Measurements from ENCODE around the gene ROBO2. TPM values are rescaled to one million over a fixed set of nuclear protein-coding genes. Genes with fewer than 3 reads are reported as not detected.

The ROBO2 gene
- total and polyA plus RNA-seq, 4 donors, result 0.30 to 72.4 (median 3.3) TPM

- no peak overlapping the region for H3K9ac ChIP-seq (ENCODE audit: insufficient read depth in 1 of 2, low read length in 2 of 2)
- H3K9me3 ChIP-seq (ENCODE audit: control insufficient read depth in 4 of 4, insufficient read depth in 3 of 4, low read length in 3 of 4), result no peaks in the 10 kb centered on the region
- H3K27me3 ChIP-seq (ENCODE audit: control insufficient read depth in 3 of 3, insufficient read depth in 3 of 3, low read length in 2 of 3), result peaks cover 0 to 4% (median 0%) of the 10 kb centered on the region in 3 donors
- H3K27ac ChIP-seq (ENCODE audit: low read depth in 1 of 2, low read length in 1 of 2), result no peak overlapping the region
- no peak overlapping the region for H3K4me3 ChIP-seq
- 91 to 92% methylated on average over 1 of the region's 1 CpG for WGBS, 2 donors
- ATAC-seq (ENCODE audit: insufficient read depth, low FRiP score) (no peak), DNase-seq (no peak)
- TF ChIP-seq CTCF (IDR thresholded peaks at IDR 0.05; ENCODE audit: control extremely low read depth, extremely low read depth), result no peak
- H3K4me1 ChIP-seq (ENCODE audit: control insufficient read depth in 5 of 5, insufficient read depth in 5 of 5, low read length in 5 of 5), result no peaks in the 10 kb centered on the region
- peaks cover 0 to 21% (median 10%) of the 10 kb centered on the region in 4 donors for H3K36me3 ChIP-seq (ENCODE audit: control insufficient read depth in 4 of 4, insufficient read depth in 4 of 4, low read length in 4 of 4)
Measured at GRCh38 chr3:77563012-77563411, 523.1 kb downstream of the ROBO2 start.

- DNase-seq (no peak), ATAC-seq (ENCODE audit: insufficient read depth, low FRiP score) (no peak)
- H3K9me3 ChIP-seq (ENCODE audit: control insufficient read depth in 4 of 4, insufficient read depth in 3 of 4, low read length in 3 of 4), result no peaks in the 10 kb centered on the region
- H3K36me3 ChIP-seq (ENCODE audit: control insufficient read depth in 4 of 4, insufficient read depth in 4 of 4, low read length in 4 of 4), result peaks cover 0 to 23% (median 10%) of the 10 kb centered on the region in 4 donors
- no peak overlapping the region for H3K9ac ChIP-seq (ENCODE audit: insufficient read depth in 1 of 2, low read length in 2 of 2)
- H3K27me3 ChIP-seq (ENCODE audit: control insufficient read depth in 3 of 3, insufficient read depth in 3 of 3, low read length in 2 of 3), result peaks cover 0 to 1% (median 0%) of the 10 kb centered on the region in 3 donors
- H3K27ac ChIP-seq (ENCODE audit: low read depth in 1 of 2, low read length in 1 of 2), result no peak overlapping the region
- TF ChIP-seq CTCF (IDR thresholded peaks at IDR 0.05; ENCODE audit: control extremely low read depth, extremely low read depth), result no peak
- no peak overlapping the region for H3K4me3 ChIP-seq
- H3K4me1 ChIP-seq (ENCODE audit: control insufficient read depth in 5 of 5, insufficient read depth in 5 of 5, low read length in 5 of 5), result peaks cover 0 to 2% (median 0%) of the 10 kb centered on the region in 5 donors
- WGBS, 2 donors, result 74 to 75% methylated on average over 6 of the region's 6 CpGs
Measured at GRCh38 chr3:77566055-77566454, 526.2 kb downstream of the ROBO2 start.

- H3K27me3 ChIP-seq (ENCODE audit: control insufficient read depth in 3 of 3, insufficient read depth in 3 of 3, low read length in 2 of 3), result no peaks in the 10 kb centered on the region
- H3K27ac ChIP-seq (ENCODE audit: low read depth in 1 of 2, low read length in 1 of 2), result no peak overlapping the region
- TF ChIP-seq CTCF (IDR thresholded peaks at IDR 0.05; ENCODE audit: control extremely low read depth, extremely low read depth), result no peak
- H3K36me3 ChIP-seq (ENCODE audit: control insufficient read depth in 4 of 4, insufficient read depth in 4 of 4, low read length in 4 of 4), result peaks cover 0 to 23% (median 11%) of the 10 kb centered on the region in 4 donors
- H3K4me3 ChIP-seq, result no peak overlapping the region
- DNase-seq, result peak; percentile 17 to 93 (median 87)
- H3K4me1 ChIP-seq (ENCODE audit: control insufficient read depth in 5 of 5, insufficient read depth in 5 of 5, low read length in 5 of 5), result peaks cover 0 to 19% (median 0%) of the 10 kb centered on the region in 5 donors
- 74 to 83% methylated on average over 5 of the region's 5 CpGs for WGBS, 2 donors
- H3K9ac ChIP-seq (ENCODE audit: insufficient read depth in 1 of 2, low read length in 2 of 2), result no peak overlapping the region
- no peak for ATAC-seq (ENCODE audit: insufficient read depth, low FRiP score)
- no peaks in the 10 kb centered on the region for H3K9me3 ChIP-seq (ENCODE audit: control insufficient read depth in 4 of 4, insufficient read depth in 3 of 4, low read length in 3 of 4)
Measured at GRCh38 chr3:77571971-77572715, 532.2 kb downstream of the ROBO2 start.
